GM18505 (cell line): ENCODE results near the gene VGLL4.

Source experiments
- ATAC-seq: cut with Tn5 transposase; IDR thresholded peaks from one replicate; pipeline ENCODE4 v1.9.1; 2021; ENCODE audit not compliant: unreplicated experiment
- POLR2A ChIP-seq: IDR thresholded peaks from 4 replicates; pipeline ENCODE4 v1.6.1; 2011; ENCODE audit warnings: borderline replicate concordance; ENCODE audit not compliant: insufficient read depth, insufficient read length; ENCODE audit errors: extremely low read depth

Gene VGLL4

GRCh38 chr3:11632564-11632963 is 11.2 kb downstream of the VGLL4 start:
- no peak for TF ChIP-seq POLR2A
- no peak for ATAC-seq

- no peak for ATAC-seq
- no peak for TF ChIP-seq POLR2A
Observed at GRCh38 chr3:11631820-11632219, 11.9 kb downstream of the VGLL4 start.

GRCh38 chr3:11629716-11630115 is 14.0 kb downstream of the VGLL4 start:
- ATAC-seq = no peak
- no peak for TF ChIP-seq POLR2A

GRCh38 chr3:11627612-11628011 is 16.1 kb downstream of the VGLL4 start:
- no peak for ATAC-seq
- TF ChIP-seq POLR2A = no peak

DNA sequence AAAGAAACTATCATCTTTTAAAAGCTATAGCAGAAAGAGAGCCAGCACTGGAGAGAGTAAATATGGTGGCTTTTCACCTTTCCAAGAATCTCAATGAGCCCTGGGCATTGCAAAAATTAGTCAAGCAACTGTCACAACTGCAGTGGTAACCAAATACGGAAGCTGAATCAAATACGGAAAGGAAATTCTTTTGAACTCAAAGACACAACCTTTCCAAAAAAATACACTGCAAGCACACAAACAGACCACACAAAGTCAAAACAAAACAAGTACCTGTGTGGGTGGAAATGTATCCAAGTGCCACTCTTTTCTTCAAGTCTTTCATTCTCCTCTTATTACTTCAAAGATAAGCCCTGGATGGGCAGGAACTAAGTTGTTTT is 17.6 kb downstream of the VGLL4 start:
- ATAC-seq = peak; percentile 80
- no peak for TF ChIP-seq POLR2A

GRCh38 chr3:11625376-11626083 is 18.2 kb downstream of the VGLL4 start:
- ATAC-seq = no peak
- no peak for TF ChIP-seq POLR2A

GRCh38 chr3:11624704-11625375 is 18.9 kb downstream of the VGLL4 start:
- ATAC-seq = no peak
- TF ChIP-seq POLR2A = no peak

DNA sequence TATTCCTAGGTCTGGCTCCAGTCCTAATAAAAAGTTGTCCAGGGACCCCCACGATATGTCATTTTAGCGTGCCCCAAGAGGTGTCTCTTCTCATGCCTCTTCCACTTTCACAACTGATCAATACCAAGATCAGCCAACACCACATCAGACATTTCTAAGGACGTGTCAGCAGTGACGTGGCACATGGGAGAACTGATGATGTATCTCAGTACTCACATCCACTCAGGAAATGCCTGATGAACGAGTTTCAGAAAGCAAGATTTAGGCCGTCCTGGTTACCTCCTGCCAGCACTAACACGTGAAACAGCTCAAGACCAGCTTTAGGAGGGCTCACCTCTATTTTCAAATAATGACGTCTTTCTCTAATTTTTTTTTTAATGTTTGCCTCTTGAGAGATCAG is 19.6 kb downstream of the VGLL4 start:
- no peak for ATAC-seq
- no peak for TF ChIP-seq POLR2A

GRCh38 chr3:11622586-11623550 is 20.8 kb downstream of the VGLL4 start:
- TF ChIP-seq POLR2A = no peak
- ATAC-seq = no peak

DNA sequence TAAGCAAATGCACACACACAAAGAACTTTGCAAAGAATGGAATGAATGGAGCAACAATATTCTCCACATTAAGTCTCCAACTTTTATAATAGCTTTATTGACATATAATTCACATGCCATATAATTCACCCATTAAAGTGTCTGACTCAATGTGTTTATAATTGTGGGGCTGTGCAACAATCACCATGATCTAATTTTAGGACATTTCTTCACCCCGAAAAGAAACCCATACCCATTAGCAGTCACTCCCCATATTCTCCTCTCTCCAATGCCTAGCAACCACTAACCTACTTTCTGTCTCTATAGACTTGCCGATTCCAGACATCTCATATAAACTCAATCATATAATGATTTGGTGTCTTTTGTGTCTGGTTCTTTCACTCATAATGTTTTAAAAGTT is 22.6 kb downstream of the VGLL4 start:
- no peak for ATAC-seq
- no peak for TF ChIP-seq POLR2A

DNA sequence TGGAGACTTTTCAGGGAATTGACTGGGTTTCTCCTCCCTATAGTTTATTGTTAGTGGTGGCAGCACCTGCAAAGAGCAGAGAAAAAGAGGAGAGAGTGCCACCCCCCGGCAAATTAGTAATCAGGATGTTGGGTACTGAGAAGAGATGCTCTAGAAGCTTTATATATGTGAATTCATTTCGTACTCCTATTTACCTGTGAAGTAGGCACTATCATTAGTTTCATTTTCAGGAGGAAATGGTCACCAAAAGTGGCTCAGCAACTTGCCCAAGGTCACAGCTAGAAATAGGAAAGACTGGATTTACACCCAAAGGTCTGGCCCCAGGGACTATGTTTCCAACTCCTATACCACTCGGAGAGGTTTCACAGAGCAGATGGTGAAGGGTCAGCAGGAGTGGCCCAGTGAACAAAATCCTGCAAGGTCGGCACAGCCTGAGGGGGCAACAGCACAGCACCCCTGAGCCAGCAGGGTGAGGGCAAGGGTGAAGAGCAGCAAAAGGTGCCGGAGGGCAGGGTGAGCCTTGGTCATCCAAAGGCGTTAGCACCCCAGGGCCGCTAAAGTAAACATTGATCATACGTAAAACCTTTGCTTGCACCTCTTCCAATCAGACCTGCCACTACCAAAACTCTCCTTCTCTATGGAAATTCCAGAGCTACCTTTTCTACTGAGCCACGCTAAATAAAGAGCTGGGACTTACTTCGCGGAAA is 23.6 kb downstream of the VGLL4 start:
- no peak for TF ChIP-seq POLR2A
- ATAC-seq = no peak

DNA sequence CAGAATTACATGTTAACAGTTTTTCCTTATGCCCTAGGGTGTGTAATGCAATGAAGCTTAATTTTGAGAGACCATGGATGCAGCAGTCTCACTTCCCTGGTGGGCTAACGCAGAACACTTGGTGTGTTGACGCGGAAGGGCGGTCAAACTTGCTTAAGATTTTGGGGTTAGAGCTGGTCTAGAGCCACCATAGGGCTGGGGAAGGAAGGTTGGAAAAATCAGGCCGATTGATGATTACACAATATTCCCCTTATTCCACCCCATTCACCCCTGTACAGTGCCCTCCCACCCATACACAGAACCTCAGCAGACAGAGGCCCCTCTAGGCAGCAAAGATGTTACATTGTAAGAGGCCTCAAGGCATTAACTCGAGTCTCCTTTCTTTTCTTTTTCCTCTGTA is 24.3 kb downstream of the VGLL4 start:
- no peak for TF ChIP-seq POLR2A
- ATAC-seq = no peak

DNA sequence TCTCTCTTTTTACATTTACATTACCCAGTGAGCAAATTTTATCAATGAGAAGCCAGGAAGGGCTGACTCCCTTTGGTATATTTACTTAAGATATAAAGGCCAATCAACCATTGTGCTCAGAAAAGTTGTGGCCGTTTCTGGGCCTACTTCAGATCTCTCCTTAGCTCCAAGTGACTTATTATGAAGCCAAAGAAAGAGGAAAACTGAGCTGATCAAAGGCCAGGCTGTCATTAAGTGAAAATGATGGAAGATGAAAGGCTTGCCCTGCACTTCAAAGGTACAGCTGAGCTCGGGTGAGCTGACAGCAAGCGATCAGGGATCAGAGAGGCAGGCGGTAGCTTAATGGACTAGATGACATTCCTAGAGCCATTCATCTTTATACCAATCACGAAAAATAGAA is 24.8 kb downstream of the VGLL4 start:
- TF ChIP-seq POLR2A = no peak

DNA sequence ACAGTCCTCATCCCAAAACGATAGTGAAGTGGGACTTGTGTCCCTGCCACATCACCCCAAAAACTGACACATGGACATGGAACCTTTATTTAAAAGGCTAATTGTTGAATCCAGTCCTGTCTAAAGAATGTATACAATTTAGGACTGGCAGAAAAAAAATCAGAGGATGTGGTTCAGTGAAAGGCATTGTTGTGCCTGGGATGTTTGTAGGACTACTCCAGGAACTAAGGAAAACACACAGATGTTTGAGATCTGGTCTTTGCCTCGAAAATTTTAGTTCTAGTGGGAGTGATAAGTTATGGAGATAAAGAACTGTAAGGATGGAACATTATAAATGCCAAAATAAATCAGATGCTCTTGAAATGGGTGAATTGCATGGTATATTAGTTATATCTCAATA is 27.2 kb downstream of the VGLL4 start:
- ATAC-seq = no peak
- no peak for TF ChIP-seq POLR2A

More for the DNA sequence above, 24.8 kb downstream of the VGLL4 start:
- no peak for ATAC-seq
